HG03025 (cell line): ENCODE measurements around the gene SPTB.
A peak's percentile ranks its signal among the peaks of the same experiment; 100 is the strongest.
"Not testable (repeated sequence)": the region's sequence is repeated elsewhere in the genome, so short reads cannot be mapped to it uniquely, and the experiment has no call there.

ENCODE experiments used
- ATAC-seq: cut with Tn5 transposase; IDR thresholded peaks from one replicate; pipeline ENCODE4 v1.9.1; 2021; ENCODE audit warnings: mild to moderate bottlenecking, moderate library complexity; ENCODE audit not compliant: unreplicated experiment, low FRiP score

The SPTB gene

DNA sequence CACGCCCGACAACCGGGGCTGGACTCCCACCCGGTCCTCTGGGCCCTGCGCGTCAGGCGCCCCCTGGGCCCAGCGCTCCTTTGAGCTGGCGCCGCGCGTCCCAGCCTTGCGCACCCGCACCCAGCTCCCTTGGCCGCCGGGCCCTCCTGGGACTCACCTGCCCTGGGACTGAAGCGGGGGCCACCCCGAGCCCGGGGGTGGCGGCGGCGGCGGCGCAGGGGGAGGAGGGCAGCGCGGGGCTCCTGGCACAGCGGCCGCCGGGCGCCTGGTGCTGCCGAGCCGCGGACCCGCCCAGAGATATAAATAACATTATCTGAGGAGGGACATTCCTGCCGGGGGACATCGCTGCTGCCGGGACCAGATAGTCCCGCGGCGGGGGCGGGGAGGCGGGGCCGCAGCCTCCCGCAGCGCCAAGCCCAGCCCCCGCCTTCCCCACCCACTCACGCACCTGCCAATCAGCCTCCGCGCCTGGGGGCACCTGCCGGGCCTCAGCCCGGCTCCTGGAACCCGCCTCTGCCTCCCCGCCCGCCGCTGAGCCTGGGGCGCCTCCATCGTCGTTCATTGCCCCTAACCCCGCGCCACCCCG is at the start of gene SPTB:
TSS of gene SPTB (minus strand) at position 273 of the 586 bp plus-strand sequence. CDS start 56,813 bp downstream, outside the sequence.
- ATAC-seq: no peak

DNA sequence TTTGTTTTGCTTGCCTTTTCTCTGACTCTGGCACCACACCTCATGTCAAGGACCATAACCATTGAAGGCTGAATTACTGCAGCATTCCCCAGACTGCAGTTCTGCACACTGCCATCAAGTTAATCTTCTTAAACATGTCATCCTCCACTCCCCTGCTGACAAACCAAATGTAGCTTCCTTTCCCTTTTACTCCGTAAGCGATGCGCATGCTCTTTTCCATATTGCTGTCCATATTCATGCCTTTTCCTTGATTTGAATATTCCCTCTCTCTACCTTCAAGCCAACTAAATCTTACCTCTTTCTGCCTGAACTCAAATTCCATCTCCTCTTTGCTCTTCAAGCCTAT is 49.3 kb upstream of the SPTB start:
- ATAC-seq: no peak

DNA sequence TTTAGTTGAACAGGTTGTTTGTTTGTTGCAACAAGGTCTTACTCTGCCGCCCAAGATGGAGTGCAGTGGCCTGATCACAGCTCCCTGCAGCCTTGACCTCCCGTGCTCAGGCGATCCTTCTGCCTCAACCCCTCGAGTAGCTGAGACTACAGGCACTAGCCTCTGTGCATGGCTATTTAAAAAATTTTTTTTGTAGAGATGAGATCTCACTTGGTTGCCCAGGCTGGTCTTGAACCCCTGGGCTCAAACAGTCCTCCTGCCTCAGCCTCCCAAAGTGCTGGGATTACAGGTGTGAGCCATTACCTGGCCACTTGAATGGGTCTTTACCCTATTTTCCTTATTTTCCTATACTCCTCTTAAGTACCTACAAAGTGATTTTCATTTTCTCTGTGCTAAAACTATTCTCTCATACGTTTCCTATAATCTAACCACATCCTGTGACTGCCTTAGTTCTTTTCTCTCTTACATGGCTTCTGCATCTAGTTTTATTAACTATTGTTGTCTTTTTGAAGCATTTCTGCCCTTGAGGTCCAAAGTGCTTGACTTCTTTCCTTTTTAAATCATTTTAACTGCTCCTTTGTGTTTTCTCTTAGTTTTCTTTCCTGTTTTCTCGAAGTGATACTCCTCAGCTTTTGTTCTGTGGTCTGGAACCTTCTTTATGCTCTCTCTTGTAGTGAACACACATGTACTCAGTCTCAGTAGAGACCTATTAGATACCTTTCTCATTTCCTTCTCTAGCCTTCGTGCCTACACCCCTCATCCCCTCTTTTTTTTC is 48.7 kb upstream of the SPTB start:
- ATAC-seq: peak; percentile 85

DNA sequence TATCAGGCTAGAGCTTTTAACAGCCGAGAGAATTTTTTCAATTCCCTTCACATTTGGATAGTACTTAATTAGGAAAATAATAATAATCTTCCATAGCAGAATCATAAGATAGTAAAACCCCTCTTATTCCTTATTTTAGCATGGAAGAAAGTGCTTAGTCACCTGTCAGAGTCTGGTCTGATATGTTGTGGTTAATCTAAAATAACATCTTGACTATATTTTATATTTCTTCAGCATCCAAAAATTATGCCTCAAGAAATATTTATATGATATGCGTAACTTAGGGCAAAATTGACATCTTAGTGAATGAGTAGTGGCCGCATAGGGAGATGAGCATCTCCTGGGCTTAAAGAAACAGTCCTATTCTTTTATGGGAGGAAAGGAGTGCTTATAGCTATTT is 47.3 kb upstream of the SPTB start:
- no peak for ATAC-seq

DNA sequence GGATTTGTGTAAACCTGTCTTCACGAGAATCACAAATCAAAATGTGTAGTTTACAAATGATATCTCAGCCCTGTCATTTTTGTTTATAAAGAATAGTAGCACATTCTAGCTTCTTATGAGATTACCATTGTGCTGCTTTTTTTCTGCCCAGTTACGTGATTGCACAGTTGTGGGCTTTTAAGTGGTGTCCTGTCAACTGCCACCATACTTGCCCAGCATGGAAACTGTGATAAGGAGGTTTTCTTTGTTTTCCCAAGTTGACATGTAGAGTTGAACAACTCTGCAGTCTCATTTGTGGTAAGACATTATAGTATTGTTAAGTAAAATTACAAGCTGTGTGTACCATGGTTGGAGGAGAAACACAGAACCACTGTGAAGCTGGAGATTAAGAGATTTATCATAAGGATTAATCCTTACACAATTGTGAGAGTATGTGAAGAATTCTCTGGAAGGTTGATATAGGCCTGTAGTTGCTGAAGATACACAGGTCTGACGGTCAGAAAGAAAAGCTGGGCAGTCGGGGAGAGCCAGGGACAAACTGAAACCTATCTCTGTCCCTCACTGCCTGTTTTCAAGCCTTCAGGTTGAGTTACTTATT is 46.8 kb upstream of the SPTB start:
- ATAC-seq: no peak

DNA sequence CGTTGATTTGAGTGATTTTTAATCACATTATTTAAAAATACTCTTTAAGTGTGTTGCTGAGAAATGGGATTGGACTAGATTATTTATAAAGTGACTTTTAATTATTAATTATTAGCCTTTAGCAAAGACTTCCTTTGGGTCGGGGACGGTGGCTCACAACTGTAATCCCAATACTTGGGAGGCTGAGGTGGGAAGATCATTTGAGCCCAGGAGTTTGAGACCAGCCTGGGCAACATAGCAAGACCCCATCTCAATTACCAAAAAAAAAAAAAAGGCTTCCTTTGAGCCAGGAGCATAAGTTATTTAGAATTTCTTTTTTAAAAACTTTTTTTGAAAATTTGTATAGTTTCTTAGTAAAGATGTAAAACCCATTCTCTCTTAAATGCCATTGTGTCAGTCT is 43.3 kb upstream of the SPTB start:
- ATAC-seq: no peak

DNA sequence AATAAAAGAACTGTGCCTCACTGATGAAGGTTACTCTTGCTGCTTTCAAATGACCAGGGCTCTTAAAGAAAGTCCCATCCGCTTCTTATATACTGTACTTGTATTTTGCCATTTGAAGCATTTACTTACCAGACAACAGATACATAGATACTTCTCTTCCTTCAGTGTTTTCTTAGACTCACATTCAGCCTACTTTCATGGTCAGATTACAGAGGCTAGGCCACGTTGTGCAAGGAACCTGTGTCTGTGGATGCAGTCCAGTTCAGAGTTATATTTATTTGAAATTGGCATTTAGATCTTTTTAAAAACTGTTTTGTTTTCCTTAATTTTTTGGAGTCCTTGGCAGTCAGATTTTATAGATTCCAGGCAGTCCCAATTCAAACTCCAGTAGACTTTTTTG is 40.8 kb upstream of the SPTB start:
- no peak for ATAC-seq

DNA sequence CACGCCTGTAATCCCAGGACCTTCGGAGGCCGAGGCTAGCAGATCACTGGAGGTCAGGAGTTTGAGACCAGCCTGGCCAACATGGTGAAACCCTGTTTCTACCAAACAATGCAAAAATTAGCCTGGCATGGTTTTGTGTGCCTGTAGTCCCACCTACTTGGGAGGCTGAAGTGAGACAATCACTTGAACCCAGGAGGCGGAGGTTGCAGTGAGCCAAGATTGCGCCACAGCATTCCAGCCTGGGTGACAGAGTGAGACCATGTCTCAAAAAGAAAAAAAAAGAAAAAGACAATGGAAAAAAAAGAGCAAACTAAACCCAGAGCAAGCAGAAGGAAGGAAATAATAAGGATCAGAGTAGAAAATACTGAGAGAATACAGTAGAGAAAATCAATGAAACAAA is 39.9 kb upstream of the SPTB start:
- no peak for ATAC-seq

DNA sequence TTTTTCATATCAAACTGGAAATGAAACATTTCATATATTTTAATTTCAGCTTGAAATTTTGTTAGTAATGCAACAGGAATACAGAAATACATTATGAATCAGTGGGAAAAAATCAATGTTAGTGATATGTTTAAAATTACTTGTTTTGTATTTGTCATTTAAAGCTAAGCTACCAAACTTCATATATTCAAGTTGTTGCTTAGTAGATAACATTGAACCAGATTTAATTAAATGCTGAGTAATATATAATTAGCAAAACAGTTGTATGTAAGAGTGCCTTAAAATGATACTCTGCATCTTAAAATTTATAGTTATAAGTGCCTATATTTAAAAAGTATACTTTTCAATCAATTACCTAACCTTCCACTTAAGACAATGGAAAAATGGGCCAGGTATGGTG is 39.5 kb upstream of the SPTB start:
- no peak for ATAC-seq

DNA sequence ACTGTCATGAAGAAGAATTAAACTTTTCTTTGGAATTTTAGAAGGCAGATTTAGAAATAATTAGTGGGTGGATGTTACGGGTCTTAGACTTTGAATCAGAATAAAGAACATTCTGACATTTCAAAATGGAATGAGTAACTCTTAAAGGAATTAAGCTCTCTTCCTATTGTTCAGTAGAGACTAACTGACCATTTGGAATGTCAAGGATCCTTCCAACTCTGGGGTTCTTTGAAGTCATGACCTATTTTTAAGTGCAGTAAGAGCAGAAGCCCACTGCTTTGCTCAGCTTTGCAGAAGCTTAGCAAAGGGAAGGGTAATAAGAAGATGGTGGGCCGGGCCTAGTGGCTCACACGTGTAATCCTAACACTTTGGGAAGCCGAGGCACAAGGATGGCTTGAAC is 38.5 kb upstream of the SPTB start:
- no peak for ATAC-seq

DNA sequence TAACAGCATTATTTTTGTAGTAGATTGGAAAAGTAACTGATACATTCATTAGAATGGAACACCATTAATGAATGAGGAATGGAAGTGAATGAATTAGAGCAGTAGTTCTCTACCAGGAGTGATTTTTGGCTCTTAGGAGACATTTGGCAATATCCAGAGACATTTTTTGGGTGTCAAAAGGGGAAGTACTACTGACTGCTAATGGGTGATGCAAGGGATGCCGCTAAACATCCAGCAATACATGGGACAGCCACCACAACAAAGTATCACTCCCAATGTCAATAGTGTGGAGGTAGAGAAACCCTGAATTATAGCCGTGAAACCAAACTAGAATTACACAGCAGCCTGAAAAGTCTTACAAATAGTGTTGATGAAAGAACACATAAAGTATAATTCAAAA is 36.1 kb upstream of the SPTB start:
- no peak for ATAC-seq

DNA sequence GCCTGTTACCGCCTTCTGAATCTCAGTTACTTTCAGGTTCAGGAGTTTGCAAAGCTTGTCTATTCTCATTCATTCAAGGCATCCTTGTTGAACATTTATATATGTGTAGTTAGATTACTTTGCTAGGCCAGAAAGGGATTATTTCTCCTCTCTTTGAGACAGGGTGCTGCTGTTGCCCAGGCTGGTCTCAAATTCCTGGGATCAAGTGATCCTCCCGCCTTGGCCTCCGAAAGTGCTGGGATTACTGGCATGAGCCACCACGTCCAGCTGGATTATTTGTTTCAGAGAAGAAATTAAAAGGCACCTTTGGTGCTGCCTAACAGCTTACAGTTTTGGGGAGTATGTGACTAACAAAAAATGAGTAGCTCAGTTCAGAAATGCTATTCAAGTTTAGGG is 35.3 kb upstream of the SPTB start:
- no peak for ATAC-seq

DNA sequence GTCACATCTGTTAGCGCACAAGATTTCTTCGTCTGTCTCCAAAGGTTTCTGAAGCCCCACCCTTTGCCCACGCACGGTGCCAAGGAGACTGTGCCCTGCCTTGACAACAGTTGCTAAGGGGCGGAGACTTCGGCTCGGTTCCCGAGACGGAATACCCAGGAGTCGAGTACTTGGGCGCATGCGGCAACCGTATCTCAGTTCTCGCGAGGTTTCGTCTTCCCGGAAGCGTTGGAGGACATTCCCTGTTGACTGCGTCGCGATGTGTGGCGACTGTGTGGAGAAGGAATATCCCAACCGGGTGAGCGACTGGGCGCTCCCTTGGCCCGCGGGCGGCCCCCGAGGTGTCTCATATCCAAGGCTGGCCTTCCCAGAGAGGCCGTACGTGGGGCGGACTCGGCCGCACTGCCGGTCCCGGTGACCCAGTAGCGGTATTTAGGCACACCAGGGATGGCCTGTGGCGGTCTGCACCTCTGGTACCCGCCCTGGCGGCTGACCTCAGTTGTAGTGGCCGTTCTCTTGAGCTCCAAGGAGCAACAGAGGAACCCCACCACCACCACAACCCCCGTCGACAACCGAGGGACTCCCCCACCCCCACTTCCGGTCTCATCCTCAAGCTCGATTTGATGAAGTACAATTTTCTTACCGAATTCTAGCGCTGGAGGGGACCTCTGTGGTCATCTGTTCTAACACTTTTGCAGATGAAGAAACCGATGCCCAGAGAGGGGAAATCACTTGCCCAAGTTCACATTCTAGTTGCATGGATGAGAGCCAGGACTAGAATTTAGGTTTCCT is 34.7 kb upstream of the SPTB start, which contains the start of gene CHURC1:
TSS of gene CHURC1 (plus strand) at position 219 of the 792 bp plus-strand sequence. CDS start at position 260, 41 bp downstream.
- peak; percentile 97 for ATAC-seq

DNA sequence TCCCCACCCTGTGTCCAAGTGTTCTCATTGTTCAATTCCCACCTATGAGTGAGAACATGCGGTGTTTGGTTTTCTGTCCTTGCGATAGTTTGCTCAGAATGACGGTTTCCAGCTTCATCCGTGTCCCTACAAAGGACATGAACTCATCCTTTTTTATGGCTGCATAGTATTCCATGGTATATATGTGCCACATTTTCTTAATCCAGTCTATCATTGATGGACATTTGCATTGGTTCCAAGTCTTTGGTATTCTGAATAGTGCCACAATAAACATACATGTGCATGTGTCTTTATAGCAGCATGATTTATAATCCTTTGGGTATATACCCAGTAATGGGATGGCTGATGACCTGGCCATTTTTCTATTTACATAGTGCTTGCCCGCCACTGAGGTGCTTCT is 33.8 kb upstream of the SPTB start:
- ATAC-seq: not testable (repeated sequence)

DNA sequence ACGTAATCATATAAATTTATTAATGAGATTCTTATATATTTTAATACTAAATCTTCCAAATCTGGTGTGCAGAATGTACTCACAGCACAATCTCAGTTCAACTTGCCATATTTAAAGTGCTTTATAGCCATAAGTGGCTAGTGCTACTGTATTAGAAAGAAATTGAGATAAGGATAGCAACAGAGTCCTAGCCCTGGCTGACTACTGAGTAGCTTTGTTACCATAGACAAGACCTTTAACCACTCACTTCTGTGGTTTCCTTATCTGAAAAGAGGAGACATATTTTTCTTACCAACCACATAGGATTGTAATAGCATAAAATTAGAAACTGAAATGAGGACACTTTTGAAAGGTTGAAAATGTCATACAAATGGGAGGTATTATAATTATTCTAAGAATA is 32.6 kb upstream of the SPTB start:
- ATAC-seq: no peak

DNA sequence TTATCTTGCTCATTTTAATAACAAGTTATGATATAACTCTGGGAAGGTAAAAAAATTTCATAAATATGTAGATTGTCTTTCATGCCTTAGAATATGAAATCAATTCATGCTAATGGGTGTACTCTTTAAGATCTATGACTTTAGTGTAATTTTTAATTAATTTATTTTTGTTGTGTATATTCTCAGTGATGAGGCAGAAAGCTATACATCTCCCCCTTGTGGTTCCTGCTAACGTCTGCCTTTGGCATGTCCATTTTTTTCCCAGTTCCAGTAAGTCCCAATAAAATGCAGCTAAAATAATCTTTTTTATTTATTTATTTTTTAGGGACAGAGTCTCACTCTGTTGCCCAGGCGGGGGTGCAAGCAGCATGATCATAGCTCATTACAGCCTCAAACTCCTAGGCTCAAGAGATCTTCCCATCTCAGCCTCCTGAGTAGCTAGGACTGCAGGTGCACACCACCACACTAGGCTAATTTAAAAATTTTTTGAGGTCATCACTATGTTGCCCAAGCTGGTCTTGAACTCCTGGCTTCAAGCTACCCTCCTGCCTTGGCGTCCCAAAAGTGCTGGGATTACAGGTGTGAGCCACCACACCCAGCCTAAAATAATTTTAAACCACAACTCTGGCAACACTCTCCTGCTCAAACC is 31.3 kb upstream of the SPTB start:
- ATAC-seq: no peak

DNA sequence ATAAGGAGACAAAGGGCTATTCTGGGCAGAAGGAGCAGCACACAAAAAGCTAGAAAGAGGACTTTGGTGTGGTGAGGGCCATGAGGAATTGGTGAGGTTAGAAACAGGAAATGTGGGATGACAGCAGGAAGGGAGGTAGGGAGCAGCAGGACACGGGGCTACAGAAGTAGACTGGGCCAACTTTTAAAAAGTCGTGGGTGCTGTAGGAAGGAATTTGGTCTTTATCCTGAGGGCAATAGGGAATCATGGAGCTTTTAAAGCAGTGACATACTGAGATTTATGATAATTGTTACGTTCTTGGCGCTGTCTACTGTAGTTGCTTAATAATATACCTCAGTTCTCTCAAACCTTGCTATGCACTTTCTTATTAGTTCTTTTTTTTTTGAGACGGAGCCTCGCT is 26.3 kb upstream of the SPTB start:
- no peak for ATAC-seq

DNA sequence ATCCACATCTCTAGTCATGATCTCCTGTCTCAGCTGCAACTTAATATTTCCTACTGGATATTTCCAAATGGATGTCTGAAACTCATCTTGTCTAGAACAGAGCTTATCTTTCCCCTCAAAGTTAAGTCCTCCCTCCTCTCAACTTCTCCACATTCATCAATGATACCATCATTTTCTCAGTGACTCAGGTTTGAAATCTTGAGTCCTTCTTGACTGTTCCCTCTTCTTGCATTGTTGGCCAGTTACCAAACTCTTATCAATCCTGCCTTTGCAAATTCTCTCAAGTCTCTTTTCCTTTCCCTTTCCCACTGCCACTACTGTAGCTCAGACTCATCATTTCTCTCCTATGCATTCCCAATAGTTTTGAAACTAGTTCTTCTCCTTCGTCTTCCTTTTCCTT is 20.3 kb upstream of the SPTB start:
- no peak for ATAC-seq

DNA sequence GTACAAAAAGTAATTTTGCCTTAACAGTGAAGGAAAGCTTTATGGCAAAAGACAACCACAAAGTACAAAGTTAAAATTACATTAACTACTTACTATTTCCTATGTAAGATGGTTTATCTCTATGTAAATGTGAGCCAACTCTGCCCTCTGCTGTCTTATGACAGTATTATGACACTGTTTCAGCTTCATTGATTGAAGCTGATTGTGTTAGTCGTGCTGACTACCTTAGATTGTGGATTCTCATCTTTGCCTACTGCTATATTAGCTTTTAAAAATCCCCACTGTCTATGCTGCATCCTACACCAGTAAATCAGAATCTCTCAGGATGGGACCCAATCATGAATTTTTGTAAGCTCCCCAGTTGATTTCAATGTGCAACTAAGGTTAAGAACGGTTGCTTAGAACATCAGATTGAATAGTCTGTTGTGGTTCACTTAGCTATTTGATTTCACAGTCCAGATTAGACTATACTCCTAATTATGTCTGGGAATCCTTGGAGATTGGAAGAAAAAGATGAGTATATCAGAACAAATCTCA is 12.2 kb upstream of the SPTB start:
- ATAC-seq: no peak

DNA sequence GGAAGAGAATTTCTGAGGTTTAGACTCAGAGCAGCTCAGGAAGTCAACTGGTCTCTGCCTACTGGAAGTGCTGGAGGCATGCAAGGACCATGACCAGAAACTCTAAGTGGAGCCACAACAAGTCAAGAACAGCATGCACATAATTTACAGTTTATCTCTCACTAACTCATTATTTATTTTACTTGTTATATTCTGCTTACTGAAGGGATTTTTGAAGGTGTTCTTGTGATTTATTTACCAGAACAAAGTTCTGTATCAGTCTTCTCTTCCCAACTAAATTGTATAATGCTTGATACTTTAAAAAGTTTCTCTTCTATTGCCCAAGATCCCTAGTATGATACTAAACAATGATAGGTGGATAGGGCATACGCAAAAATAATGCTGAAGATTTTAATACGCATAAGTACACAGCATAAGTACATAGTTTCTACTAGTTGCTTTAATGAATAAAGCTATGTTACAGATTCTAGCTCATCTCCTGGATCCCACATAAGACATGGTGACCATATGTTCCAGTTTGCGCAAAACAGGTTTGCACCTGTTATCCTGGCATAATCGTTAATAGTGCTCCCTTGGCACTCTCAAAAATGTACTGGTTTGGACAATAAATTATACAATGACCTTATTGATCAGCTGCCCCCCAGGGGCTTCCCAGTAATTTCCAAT is 11.6 kb upstream of the SPTB start:
- no peak for ATAC-seq
